CD4-positive, alpha-beta T cell treated with Interleukin-6 for 4 hours (primary cell): ENCODE measurements around the gene ZHX3.
"Not testable (repeated sequence)": the region's sequence is repeated elsewhere in the genome, so short reads cannot be mapped to it uniquely, and the experiment has no call there.

ENCODE experiments used
- DNase-seq: peaks from one replicate; pipeline ENCODE4 v3.0.0-alpha.2; 2020; ENCODE audit warnings: mixed read lengths

ZHX3 gene

DNA sequence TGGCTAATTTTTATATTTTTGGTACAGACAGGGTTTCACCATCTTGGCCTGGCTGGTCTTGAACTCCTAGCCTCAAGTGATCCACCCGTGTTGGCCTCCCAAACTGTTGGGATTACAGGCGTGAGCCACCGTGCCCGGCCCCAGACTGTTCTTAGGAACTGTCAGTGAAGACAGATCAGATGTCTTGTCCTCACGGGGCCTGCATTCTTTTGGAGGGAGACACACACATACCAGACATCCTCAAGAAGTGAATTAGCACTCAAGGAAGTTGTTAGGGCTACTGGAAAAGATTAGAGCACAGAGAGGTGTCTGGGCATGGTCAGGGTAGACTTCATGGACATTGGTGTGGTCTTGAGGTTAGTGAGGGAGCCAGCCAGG, 12.8 kb upstream of the ZHX3 start:
- DNase-seq: no peak

DNA sequence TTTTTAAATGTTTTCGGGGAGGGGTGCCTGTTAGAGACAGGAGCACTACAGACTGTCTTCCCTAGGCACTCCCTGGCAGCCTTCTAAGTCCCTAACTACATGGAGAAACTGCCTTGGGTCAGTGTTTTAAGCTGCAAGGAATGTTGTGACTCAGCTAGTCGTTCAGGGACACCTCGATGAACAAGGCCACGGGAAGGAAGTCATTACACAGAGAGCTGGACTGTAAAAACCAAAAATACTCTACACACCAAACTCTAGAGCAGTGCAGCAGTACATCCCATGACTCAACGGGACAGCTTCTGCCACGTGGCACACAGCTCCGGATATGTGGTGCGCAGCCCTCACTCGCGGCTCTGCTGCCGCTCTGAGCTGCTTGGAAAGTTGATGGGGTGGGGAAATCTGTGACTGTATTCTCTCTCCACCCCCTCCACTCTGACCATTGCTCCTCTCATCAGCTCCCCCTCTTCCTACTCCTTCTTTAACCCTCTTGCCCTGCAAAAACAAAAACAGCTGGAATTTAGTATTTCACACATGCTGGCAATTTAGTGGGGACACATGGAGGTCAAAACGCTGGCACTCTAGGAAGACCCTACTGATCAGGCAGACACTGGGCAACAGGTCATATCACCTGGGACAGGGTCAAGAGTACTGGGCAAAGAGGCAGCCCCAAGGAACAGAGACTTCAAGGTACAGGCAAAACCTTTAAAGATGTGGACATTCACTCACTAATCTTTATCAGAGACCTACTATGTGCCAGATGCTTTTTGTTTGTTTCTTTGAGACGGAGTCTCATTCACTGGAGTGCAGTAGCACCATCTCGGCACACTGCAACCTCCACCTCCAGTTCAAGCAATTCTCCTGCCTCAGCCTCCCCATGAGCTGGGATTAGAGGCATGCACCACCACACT, 12.2 kb upstream of the ZHX3 start:
- DNase-seq: peak; percentile 71

DNA sequence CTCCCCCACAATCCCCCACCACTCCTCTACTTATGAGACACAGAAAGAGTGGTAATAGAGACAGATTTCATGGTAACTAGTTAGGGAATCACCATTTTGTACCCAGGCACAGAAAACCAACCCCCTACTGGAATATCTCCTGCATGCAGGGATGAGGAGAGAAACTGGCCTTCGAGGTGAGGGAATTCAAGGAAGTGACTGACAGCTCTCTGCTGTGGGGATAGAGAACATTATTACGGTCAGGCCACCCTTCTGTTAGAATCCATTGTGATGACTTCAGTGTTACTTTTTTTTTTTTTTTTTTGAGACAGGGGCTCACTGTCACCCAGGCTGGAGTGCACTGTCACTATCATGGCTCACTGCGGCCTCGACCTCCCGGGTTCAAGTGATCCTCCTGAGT, 9.6 kb upstream of the ZHX3 start:
- no peak for DNase-seq

DNA sequence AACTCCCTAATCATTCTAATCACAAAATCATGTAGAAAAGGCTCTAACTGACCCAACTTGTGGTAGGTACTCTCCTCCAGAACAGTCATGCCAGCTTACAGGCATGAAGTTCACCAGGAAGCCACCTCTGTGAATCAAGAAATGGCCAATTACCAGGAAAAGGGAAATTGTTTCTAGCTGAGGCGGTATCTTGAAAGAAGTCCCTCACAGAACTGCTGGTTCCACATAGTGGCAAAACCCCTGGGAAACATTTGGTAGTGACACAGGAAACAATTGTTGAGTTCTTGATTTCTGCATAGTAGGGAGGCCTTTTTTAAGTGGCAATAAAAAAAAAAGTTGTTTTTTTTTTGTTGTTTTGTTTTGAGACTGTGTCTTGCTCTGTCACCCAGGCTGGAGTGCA, 3.4 kb upstream of the ZHX3 start:
- DNase-seq: no peak

DNA sequence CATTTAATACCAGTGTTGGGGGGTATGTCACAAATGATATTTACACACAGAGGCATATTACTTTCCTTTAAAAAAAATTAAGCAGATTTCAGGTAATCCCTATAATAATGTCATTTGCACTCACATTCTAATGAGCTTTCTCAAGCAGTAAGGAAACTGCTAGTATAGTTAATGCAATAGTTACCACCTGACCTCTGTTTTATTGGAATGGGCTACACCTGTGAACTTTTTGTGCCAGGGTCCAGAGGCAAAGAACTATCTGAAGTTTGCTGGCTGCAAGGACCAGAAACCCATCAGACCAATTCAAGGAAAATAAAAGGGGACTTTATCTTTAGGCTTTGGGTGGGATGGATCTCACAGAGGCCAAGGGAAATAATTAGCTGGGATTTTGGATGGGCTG, 2.9 kb upstream of the ZHX3 start:
- DNase-seq: no peak

DNA sequence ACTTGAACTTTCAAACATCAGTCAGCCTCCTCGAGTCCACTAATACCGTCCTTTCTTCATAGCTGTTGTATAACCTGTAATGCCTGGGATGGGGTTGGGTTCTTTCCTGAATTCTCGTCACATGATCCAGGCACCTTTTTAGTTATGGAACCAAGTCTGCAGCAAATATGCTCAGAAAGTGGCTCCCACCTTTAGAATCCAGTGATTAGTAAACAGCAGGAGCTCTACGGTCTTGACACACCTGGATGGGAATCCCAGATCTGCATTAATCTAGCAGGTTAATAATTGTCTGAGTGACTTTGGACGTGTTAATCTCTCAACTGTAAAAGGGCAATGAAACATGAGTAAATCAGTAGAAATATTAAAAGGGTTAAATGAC, 729 bp upstream of the ZHX3 start:
- DNase-seq: no peak

DNA sequence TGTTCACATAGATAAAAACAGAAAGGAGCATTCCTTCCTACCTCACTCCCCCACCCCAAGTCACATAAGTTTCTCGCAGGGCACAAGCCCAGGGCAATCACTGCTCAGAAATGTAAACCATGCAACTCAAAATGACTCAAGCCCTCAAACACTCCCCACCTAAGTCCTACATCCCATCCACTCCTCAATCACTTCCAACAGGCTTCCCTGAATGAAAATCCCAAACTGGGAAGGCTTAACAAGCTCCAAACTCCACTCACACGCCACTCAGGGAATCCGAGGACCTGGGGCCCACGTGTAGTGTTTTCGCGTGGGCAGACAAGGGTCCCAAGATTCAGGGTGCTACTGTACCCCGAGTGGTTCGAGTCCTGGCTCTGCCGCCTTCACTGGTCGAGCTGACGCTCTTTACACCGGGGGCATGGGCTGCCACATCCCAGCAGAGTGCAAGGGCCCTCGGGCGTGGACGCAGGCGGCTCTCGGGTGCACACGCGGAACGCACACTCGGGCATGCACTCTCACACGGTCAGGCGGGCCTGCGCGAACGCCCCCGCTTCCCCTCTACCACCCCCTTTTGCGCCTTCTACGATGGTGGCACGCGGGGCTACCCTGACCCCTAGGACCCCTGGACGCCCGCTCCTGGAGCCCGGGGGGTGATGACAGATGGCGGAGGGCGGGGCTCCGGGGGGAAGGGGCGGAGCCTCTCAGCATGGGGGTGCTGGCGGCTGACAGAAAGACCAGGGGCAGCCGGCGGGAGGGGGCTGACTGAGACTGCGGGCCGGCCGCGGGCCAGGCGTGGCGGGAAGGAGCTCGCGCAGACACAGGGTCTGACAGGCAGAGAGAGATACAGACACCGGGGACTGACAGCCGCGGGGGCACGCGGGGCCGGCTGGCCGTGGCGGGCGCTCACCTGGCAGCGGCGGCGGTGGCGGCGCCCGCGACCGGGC, 657 bp downstream of the ZHX3 start:
- peak; percentile 84 for DNase-seq

DNA sequence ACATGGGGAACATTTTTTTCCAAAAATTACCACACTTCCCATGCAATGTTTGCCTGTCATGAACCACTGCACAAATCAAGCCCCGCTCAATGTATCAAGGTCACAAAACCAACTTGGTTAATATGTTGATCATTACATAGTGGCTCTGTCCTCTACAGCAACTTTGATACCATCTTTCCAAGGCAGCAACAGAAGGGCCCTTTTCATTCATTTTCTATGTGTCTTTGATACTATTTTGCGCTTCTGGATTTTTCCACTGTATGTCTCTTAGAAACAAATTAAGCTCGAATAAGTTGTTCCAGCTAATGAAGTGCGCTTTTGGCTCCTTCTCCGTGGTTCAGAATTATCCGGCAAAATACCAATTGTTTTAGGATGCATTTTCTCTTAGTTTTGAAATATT, 1.5 kb downstream of the ZHX3 start:
- DNase-seq: no peak

DNA sequence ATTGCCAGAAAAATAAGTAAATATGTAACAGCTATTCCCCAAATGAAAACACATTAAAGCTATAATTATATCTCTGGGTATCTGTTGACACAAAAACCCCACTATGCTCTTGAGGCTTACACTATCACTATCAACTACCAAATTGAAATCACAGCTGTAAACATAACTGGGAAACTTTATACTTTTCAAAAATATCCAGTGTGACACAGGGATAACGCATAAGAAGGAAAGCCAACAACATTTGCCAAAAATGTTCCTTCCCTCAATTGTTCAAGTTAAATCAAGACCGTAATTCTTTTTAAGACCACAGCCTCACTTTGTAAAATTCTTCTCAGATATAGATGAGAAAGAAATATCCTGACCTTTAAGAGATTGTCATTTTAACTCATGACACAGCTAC, 3.1 kb downstream of the ZHX3 start:
- DNase-seq: no peak

DNA sequence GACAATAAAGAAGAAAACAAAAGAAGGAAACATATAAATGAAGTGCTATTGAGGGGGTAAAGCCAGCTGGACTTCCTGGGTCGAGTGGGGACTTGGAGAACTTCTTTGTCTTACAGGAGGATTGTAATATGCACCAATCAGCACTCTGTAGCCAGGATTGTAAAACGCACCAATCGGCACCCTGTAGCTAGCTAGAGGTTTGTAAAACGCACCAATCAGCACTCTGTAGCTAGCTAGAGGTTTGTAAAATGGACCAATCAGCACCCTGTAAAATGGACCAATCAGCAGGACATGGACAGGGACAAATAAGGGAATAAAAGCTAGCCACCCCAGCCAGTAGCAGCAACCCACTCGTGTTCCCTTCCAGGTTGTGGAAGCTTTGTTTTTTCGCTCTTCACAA, 5.5 kb downstream of the ZHX3 start:
- not testable (repeated sequence) for DNase-seq

DNA sequence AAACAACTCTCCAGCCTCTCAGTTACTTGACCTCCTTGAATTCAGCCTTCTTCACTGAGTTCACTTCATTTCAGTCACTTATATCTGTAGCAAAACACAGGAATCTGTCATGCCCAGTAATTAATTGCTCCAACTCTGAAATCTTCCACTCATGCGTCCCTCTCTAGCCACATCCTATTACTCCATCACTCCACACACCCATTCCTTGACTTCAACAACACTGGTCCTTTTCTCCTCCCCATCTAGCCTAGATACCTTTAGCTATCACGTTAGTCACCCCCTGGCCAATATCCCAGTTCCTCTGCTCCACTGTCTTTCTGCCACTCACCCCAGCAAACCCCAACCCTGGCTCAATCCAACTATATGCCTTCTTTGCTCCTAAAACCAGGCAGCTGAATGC, 7.7 kb downstream of the ZHX3 start:
- no peak for DNase-seq

DNA sequence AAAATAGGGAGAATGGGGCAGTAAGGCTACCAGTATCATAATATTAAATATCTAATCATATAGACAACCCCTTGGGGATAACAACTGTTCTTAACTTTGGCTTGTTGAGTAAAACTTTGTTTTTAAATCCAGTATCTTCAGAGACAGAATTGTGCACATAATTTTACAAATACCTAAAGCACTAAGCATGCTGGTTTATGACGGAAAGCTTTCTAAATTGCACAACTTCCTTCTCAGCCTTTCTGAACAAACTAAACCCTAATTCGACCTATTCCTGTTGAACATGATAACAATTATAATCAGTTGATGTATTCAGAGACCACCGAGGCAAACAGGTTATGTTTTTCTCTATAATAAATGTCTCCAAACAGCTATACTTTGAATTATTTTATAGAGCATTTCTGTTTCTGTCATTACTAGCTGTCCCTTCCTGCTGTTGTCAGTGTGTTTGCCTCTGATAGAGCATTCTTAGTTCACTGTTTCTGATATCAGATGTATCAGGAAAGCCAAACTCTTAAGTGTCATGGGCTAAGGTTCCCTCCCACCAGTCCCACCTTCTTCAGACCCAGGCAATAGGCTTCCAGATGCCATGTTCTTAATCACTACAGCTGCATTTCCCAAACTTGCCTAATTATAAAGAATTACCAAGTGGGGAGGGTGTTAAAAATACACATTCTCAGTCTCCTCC, 8.7 kb downstream of the ZHX3 start:
- no peak for DNase-seq

DNA sequence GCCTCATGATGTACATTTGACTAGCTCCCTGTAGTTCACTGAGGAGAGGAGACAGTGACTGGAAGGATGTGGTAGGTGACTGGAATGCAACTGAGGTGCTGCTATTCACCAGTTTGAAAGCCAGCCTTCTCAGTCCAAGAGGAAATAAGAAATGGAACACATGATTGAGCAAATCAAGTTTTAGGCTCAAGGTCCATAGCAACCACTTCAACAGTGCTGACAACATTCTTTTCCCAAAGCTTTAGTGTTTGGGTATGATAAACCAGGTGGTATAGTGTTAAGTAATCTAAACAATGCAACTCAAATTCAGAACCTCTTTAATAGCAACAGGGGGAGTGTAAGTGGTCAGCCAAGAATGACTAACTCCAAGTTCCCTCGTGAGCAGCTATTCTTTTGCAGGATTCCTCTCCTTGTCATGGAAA, 9.2 kb downstream of the ZHX3 start:
- DNase-seq: no peak

DNA sequence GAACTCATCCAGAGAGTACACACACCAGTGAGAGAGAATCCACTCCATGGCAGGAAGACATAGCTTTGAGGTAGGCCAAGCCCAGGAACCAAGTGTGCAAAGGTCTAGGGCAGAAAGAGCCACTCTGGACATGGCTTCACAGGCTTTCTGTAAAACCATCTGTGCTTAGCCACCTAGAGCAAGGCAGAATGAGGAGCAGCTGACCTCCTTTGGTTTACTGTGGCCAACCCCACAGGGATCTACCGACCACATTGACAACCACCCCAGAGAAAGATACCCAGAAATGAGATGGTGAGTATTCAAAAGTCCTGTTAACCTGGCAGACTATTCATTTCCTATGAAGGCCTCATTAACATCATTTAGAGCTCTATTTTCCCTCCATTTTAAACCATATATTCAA, 10.5 kb downstream of the ZHX3 start:
- no peak for DNase-seq

DNA sequence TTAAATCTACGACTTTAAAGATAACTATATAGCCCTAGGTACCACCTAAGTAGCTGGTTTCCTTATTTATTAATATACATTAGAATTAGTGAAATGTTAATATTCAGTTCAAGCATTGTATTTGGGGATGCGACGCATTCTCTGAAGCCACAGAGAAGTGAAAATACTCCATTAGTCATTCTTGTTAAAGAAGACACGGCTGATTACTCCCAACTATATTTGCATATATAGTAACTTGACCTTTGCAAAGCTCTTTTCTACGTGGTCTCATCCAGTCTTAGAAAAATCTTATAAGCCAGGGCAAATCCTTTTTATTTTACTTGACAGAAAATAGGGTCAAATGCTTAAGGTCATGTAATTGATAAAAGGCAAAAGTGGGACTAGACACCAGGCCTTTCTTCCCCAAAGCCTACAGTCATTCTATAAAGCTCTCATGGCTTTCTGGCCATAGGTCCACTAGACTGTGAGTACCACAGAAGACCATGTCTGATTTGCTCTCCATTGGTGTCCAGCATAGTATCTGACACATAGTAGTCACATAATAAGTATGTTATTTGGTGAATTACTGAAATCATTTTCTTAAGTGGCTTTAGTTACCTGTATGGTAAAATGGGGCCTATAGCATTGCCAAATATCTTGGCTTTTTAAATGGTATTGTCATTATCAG, 11.3 kb downstream of the ZHX3 start:
- no peak for DNase-seq

DNA sequence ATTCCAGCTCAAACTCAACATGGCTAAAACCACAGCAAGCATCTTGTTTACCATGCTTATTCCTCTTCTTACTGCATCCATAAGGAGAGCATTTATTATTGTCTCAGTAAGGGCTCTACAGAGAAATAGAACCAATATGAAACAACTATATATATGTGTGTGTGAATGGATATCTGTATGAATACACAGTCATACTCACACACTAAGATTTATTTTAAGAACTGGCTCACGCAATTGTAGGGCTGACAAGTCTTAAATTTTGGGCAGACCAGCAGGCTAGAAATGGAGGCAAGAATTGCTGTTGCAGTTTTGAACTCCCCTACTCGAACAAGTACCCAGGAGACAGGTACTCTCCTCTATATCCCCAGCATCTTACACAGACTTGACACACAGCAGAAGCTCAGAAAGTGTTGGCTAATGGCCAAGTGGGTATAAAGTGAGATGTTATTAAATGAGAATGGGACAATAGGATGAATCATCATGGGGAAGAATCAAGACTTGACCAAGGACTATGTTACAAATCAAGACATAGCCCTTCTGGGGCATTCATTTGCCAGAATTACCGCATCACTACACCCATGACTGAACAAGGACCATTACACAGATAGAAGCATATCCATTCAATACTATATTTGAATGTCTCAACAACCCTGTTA, 13.0 kb downstream of the ZHX3 start:
- DNase-seq: no peak

DNA sequence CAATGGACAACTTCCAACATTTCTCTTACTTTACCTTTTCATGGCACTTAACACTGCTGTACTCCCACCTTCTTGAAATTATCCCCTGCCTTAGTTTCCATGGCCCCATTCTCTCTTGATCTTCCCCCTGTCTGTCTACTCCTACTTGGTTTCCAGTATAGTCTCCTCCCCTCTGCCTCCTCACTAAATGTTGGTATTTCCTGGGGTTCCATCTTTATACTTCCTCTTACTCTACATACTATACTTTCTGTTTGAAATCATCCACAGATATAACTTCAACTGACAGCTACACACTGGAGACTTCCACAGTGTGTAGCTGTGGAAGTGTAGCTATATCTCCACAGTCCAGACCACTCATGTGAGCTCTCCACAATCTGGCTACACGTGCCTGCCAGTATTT, 13.5 kb downstream of the ZHX3 start:
- no peak for DNase-seq

DNA sequence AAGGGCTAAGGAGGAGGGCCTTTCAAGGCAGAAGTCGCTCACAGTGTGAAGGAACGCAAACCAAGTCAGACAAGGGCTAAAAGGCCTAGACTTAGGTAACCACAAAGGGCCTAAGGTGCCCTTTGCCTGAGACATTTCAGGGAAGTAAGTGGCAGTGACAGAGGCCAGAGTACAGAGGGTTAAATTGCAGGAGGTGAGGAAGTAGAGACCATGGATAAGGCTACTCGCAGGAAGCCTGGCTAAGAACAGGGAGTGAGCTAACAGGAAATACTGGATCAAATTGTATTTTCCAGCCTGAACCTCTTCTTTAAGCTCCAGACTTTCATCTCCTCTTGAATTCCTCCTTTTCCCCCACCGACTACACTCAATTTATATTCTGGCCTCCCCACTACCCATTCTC, 16.6 kb downstream of the ZHX3 start:
- DNase-seq: no peak

DNA sequence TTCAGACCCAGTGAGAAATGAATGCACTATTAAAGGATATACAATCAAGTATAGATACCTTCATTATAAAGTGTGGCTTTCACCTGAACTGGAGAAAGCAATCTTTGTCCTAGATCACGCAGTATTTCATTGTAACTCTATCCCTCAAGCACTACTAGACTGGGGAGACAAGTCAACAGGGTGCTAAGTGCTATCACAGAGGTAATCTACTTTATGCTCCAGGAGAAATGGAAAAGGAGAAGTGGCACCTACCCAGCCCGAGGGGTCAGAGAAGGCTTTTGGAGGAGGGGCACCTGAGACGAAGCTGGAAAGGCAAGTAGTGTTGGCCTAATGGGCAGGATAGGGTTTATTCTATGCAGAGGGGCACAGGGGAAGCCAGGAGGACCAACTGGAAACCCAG, 17.1 kb downstream of the ZHX3 start:
- no peak for DNase-seq

DNA sequence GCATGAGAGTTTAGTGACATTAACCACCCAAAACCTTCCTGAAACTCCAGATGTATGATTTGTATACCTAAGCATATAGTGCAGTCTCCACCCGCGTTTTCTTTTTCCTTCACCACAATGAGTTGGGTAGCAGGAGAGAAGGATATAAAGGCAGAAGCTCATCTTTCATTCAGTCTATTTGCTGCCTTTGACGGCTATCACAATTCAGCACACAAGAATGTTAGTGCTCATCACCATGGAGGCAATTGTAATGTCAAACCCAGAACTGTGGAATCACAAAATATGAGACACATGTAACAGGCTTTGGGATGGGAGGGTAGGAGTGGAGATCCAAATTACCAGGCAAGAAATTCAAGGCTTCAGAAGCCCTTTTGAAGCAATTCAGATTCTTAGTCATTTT, 17.6 kb downstream of the ZHX3 start:
- no peak for DNase-seq

DNA sequence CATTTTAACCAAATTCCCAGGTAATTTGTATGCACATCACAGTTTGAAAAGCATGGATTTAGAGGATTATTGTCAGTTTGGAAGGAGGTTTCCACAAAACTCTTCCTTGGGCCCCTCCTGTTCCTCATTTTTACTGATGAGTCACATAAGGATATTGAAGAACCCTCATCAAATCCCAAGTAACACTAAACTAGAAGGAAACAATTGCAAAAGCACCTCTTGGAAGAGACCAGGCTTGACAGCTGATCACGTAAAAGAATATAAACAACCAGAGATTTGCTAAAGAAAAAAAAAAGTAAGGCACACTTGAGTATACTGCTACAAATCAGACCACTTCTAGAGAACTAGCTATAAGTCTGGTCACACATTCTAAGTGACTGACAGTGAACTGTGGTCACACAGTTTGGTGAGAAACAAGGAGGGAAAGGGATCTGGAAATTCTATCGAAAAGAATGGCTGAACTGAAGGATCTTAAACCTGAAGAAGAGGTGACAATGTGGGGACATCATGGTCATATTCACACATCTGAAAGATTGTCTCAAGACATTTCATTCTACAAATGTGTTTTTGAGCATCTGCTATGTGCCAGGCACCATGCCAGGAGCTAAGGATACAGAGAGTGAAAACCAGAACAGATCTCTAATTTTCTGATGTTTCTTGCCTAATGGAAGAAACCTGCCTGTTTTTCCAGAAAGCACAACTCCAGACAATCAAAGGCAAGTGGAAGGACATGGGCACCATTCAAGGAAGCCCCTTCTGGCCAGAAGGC, 24.1 kb downstream of the ZHX3 start:
- no peak for DNase-seq
